ENCODE data around the gene MYO5B.
"Not testable (repeated sequence)": the region's sequence is repeated elsewhere in the genome, so short reads cannot be mapped to it uniquely, and the experiment has no call there.

The MYO5B gene

GRCh38 chr18:49910019-49910418 is 284.9 kb downstream of the MYO5B start:
- no peak for DNase-seq

- no peak for DNase-seq
Observed at GRCh38 chr18:49907346-49907929, 287.5 kb downstream of the MYO5B start.

- DNase-seq = no peak
Observed at GRCh38 chr18:49905771-49906170, 289.2 kb downstream of the MYO5B start.

GRCh38 chr18:49904871-49905555 is 289.9 kb downstream of the MYO5B start:
- DNase-seq = no peak

GRCh38 chr18:49901862-49902340 is 293.0 kb downstream of the MYO5B start:
- DNase-seq = no peak

GRCh38 chr18:49899657-49900330 is 295.2 kb downstream of the MYO5B start:
- DNase-seq = peak; percentile 92

GRCh38 chr18:49898421-49898820 is 296.5 kb downstream of the MYO5B start:
- no peak for DNase-seq

- DNase-seq = no peak
Observed at GRCh38 chr18:49894517-49895226, 300.3 kb downstream of the MYO5B start.

GRCh38 chr18:49893036-49893435 is 301.9 kb downstream of the MYO5B start:
- no peak for DNase-seq

- DNase-seq = no peak
Observed at GRCh38 chr18:49892148-49892924, 302.6 kb downstream of the MYO5B start.

- no peak for DNase-seq
Observed at GRCh38 chr18:49890041-49890440, 304.9 kb downstream of the MYO5B start.

GRCh38 chr18:49889552-49889951 is 305.4 kb downstream of the MYO5B start:
- not testable (repeated sequence) for DNase-seq

GRCh38 chr18:49886891-49887764 is 307.8 kb downstream of the MYO5B start:
- no peak for DNase-seq

- DNase-seq = no peak
Observed at GRCh38 chr18:49884959-49885358, 310.0 kb downstream of the MYO5B start.

GRCh38 chr18:49884465-49884864 is 310.5 kb downstream of the MYO5B start:
- no peak for DNase-seq

- DNase-seq = no peak
Observed at GRCh38 chr18:49880661-49881060, 314.3 kb downstream of the MYO5B start.

GRCh38 chr18:49879271-49879580 is 315.7 kb downstream of the MYO5B start:
- DNase-seq = no peak

- no peak for DNase-seq
Observed at GRCh38 chr18:49878567-49879270, 316.2 kb downstream of the MYO5B start.

GRCh38 chr18:49878015-49878414 is 316.9 kb downstream of the MYO5B start:
- DNase-seq = no peak

GRCh38 chr18:49876536-49876935 is 318.4 kb downstream of the MYO5B start:
- DNase-seq = no peak

GRCh38 chr18:49875783-49876182 is 319.2 kb downstream of the MYO5B start:
- DNase-seq = no peak
